ENCODE results near the gene WNK2.

Gene WNK2

GRCh38 chr9:93266521-93267001 lies 82.6 kb downstream of the WNK2 start:
- no peak for DNase-seq (ENCODE audit: low read depth)

GRCh38 chr9:93267091-93267541 lies 83.2 kb downstream of the WNK2 start:
- no peak for DNase-seq (ENCODE audit: low read depth)

- no peak for DNase-seq (ENCODE audit: low read depth)
Observed at GRCh38 chr9:93267681-93268505, 84.0 kb downstream of the WNK2 start.

GRCh38 chr9:93268551-93269314 lies 84.8 kb downstream of the WNK2 start:
- peak; percentile 36 for DNase-seq (ENCODE audit: low read depth)

- DNase-seq (ENCODE audit: low read depth), result no peak
Observed at GRCh38 chr9:93270976-93271375, 87.0 kb downstream of the WNK2 start.

GRCh38 chr9:93276973-93277372 lies 93.0 kb downstream of the WNK2 start:
- no peak for DNase-seq (ENCODE audit: low read depth)

GRCh38 chr9:93278144-93278543 lies 94.2 kb downstream of the WNK2 start:
- no peak for DNase-seq (ENCODE audit: low read depth)

GRCh38 chr9:93280661-93281259 lies 96.8 kb downstream of the WNK2 start:
- no peak for DNase-seq (ENCODE audit: low read depth)

- DNase-seq (ENCODE audit: low read depth), result no peak
Observed at GRCh38 chr9:93286252-93287188, 102.6 kb downstream of the WNK2 start.

GRCh38 chr9:93287189-93287552 lies 103.2 kb downstream of the WNK2 start:
- DNase-seq (ENCODE audit: low read depth), result no peak

- no peak for DNase-seq (ENCODE audit: low read depth)
Observed at GRCh38 chr9:93287593-93287992, 103.7 kb downstream of the WNK2 start.

- no peak for DNase-seq (ENCODE audit: low read depth)
Observed at GRCh38 chr9:93288341-93288740, 104.4 kb downstream of the WNK2 start.

GRCh38 chr9:93288891-93289883 lies 105.2 kb downstream of the WNK2 start:
- no peak for DNase-seq (ENCODE audit: low read depth)

GRCh38 chr9:93290495-93291434 lies 106.8 kb downstream of the WNK2 start:
- DNase-seq (ENCODE audit: low read depth), result no peak

GRCh38 chr9:93291536-93292287 lies 107.8 kb downstream of the WNK2 start:
- DNase-seq (ENCODE audit: low read depth), result no peak

- DNase-seq (ENCODE audit: low read depth), result no peak
Observed at GRCh38 chr9:93292288-93292615, 108.3 kb downstream of the WNK2 start.

GRCh38 chr9:93292664-93293328 lies 108.9 kb downstream of the WNK2 start:
- no peak for DNase-seq (ENCODE audit: low read depth)

- DNase-seq (ENCODE audit: low read depth), result no peak
Observed at GRCh38 chr9:93294011-93294410, 110.1 kb downstream of the WNK2 start.

Data from T follicular helper cell (primary cell).